Activated CD8-positive, alpha-beta memory T cell treated with anti-CD3 and anti-CD28 coated beads, Interleukin-2, amount 50 U/mL, for 4 hours (primary cell): Measurements from ENCODE around the gene SDC3.
A peak's percentile ranks its signal among the peaks of the same experiment; 100 is the strongest.

Source experiments
- DNase-seq: peaks from one replicate; pipeline ENCODE4 v3.0.0-alpha.2; 2020

Gene SDC3

DNA sequence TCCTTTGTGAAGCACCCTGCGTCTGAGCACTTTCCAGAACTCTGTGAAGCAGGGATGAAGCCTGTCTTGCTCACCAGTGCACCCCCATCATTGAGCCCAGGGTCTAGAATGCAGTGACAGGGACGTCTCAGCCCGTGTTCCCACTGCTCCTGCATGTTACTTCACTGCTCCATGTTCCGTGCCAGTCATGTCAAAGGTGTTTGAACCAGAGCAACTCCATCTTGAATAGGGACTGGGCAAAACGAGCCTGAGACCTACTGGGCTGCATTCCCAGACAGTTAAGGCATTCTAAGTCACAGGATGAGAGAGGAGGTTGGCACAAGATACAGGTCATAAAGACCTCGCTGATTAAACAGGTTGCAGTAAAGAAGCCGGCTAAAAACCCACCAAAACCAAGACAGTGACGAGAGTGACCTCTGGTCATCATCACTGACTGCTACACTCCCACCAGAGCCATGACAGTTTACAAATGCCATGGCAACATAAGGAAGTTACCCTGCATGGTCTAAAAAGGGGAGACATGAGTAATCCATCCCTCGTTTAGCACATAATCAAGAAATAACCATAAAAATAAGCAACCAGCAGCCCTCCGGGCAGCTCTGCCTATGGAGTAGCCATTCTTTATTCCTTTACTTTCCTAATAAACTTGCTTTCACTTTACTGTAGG, 63.2 kb downstream of the SDC3 start:
- DNase-seq: no peak

- no peak for DNase-seq
Measured at GRCh38 chr1:30844631-30845030, 63.9 kb downstream of the SDC3 start.

DNA sequence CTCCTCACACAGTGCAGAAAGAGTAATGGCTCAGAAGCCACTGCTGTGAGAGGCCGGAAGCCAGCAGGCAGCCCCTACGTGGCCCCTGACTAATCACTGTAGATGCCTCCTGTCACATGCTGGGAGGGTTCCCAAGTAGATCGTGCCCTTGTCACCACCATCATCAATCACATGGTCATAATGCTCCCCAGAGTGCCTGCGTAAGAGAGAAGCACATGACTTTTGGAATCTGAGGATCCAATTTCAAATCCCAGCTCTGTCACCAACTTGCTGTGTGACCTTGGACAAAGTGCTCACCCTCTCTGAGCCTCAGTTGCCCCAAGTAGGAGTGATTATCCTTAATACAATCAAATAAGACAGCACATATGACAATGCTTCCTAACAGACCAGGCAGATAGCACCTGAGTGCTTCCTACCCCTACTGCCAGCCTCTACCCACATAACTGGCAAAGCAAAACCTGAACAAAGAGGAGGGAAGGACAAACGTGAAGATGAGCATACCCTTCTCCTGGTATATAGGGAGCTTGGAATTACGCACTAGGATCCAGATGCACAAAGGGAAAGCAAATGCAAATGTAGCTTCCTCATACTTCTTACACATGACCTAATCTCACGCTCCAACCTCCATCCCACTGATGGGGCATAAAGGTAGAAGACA, 65.7 kb downstream of the SDC3 start:
- DNase-seq: no peak

DNA sequence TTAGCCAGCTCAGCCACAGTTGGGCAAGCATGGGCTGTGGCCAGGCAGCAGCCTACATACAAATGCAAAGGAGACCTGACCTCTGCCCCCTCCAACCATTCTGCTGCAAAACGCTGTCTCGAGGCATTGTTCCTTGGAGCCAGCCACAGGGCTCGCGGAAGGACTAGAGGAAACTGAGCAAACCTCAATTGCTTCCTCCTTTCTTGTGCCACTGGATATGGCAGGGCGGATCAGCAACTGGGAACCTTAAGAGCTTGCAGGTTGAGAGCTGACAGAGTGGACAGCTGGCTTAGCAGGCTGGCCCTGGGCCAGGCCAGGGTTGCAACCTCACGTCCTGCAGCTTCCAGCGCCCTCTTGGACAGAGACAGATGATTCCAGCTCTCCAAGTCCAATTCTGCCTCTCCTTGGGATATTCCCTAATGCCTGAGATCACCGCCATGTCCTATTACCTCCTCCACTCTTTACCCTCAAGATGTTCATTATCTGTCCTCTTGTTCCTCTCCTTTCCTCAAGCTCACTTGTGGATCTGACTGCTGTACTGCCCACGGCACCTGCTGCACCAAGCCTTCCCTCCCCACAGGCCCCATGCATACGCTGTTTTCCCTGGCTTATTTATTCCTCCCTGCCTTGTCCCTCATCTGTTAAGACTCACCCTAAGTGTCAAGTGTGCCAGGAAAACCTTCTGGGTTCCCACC, 67.5 kb downstream of the SDC3 start:
- DNase-seq: no peak

DNA sequence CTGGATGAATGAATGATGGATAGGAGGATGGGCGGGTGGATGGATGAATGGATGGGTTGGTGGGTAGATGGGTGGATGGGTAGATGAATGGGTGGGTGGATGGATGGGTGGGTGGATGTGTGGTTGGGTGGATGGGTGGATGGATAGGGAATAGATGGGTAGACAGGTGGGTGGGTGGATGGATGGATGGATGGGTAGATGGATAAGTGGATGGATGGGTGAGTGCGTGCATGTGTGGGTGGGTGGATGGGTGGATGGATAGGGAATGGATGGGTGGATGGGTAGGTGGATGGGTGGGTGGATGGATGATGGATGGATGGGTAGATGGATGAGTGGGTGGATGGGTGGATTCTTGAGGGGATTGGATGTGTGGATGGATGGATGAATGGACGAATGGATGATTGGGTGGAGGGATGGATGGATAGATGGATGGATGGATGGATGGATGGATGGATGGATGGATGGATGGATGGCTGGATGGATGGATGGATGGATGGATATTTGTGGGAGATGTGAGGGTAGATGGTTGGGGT, 68.7 kb downstream of the SDC3 start:
- DNase-seq: no peak

GRCh38 chr1:30838996-30839395, 69.6 kb downstream of the SDC3 start:
- DNase-seq: no peak

- no peak for DNase-seq
Measured at GRCh38 chr1:30837653-30838052, 70.9 kb downstream of the SDC3 start.

- DNase-seq: no peak
Measured at GRCh38 chr1:30834253-30834652, 74.3 kb downstream of the SDC3 start.

DNA sequence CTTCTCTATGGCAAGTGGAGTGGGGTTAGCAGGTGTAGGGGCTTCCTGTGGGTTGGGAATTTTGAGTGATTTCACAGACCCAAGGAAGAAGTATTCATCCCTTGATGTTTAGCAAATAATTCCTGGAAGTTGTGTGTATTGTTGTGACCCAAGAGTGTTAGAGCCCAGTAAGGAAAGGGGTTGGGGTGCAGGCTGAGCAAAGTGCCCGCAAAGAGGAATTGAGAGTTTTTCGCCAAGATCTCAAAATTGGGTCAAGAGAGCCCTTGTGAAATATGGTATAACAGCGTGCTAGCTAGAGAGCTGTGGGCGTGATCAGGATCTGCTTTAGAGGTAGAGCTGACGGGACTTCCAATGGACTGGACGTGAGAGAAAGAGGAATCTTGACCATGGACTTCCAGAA, 78.0 kb downstream of the SDC3 start:
- no peak for DNase-seq

DNA sequence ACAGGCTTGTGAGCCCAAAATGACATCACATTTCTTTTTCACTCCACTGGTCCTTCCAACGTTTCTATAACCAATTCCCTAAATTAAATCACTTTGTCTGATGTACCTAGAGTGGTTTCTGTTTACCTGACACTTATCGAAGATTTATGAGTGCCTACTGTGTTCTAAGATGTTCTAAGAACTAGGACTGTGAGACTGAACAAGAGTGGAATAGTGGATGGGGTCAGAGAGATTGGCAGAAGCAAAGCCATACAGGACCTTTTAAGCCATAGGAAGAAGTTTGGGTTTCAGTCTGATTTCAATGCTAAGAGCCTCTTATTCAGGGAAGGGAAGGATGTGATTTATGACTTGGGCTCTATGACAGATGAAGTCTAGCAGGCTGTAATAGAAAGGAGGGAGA, 78.7 kb downstream of the SDC3 start:
- DNase-seq: no peak

GRCh38 chr1:30824736-30825429, 83.7 kb downstream of the SDC3 start:
- DNase-seq: no peak

DNA sequence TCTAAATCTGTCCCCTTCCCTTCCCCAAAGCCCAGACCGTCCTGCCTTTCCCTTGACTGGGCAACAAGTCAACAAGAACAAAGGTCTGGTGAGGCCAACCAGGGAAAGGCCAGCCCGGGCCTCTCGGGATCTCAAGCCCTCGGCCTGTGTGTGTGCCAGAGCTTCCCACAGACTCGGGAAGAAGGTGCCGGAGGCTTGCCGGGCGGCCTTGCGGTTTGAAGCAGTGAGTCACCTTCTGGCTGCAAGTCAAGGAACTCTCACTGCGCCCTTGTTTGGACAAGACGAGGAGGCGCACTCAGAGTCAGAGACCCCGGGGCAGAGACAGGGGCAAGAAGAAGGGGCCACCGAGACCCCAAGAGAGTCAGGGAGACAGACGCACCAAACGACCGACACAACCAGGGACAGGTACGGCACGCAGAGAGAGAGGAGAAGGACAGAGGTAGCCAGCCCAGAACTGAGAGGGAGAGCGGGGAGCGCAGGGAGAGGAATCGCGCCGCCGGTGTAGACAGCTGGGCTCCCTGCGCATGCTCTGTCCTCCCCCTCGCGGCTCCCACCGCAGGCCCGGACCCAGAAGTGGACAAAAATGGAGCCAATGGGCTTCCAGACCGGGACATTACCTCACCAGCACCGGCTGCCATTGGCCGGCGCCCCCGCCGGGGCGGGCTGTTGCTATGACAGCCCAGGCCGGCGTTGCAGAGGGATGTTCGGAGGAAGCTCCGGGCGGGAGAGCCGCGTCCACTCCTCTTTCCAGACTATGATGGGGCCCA, 84.4 kb downstream of the SDC3 start:
- DNase-seq: peak; percentile 47

GRCh38 chr1:30823627-30823968, 85.0 kb downstream of the SDC3 start:
- DNase-seq: no peak

- DNase-seq: no peak
Measured at GRCh38 chr1:30822966-30823581, 85.5 kb downstream of the SDC3 start.

- no peak for DNase-seq
Measured at GRCh38 chr1:30822006-30822405, 86.6 kb downstream of the SDC3 start.

DNA sequence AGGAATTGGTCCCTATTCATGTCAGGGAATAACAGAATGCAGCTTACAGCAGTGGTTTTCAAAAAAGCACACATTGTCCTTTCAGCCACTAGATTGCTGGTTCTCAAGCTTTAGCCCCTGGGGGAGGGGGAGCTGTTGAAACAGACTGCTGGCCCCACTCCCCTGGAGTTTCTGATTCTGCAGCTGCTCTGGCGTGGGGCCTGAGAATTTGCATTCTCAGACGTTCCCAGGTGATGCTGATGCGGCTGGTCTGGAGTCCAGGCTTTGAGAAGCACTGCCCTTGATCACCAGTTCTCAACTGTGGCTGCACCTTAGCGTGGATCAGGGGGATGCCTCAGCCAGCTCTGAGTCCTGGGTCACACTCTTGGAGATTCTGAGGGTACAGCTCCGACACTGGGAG, 88.3 kb downstream of the SDC3 start:
- no peak for DNase-seq
